A172 (cell line): ENCODE measurements around the gene CEP57. TPM values are rescaled to one million over a fixed set of nuclear protein-coding genes. Genes with fewer than 3 reads are reported as not detected.
"Not testable (repeated sequence)": the region's sequence is repeated elsewhere in the genome, so short reads cannot be mapped to it uniquely, and the experiment has no call there.

Experiments
- DNase-seq: peaks from one replicate; pipeline ENCODE4 v3.0.0-alpha.2; 2015; ENCODE audit warnings: low spot score
- total RNA-seq: library from RNA; depleted of rRNA; stranded (reverse); fragments of >200 nt; shearing (Covaris generic); gene quantifications from 2 replicates; pipeline ENCODE4 v1.2.3, GENCODE V29; 2014; rRNA removed

The CEP57 gene
- total RNA-seq, 1 experiment from 2014 or later, result 30.2 TPM

GRCh38 chr11:95854362-95854761 lies 64.1 kb downstream of the CEP57 start:
- DNase-seq, result not testable (repeated sequence)

- not testable (repeated sequence) for DNase-seq
Observed at GRCh38 chr11:95860024-95860423, 69.7 kb downstream of the CEP57 start.

- DNase-seq, result no peak
Observed at GRCh38 chr11:95863486-95864140, 73.3 kb downstream of the CEP57 start.

GRCh38 chr11:95867105-95867504 lies 76.8 kb downstream of the CEP57 start:
- no peak for DNase-seq

- not testable (repeated sequence) for DNase-seq
Observed at GRCh38 chr11:95870877-95871276, 80.6 kb downstream of the CEP57 start.

- DNase-seq, result peak; percentile 73
Observed at GRCh38 chr11:95877291-95877690, 87.0 kb downstream of the CEP57 start.

Other genes starting within 250 kb of the CEP57 start
- 5.8 and 9.6 TPM in 2 replicates for gene FAM76B, start 716 bp upstream of the CEP57 start, total RNA-seq
- gene MTMR2, start 133.6 kb downstream of the CEP57 start, total RNA-seq, result 18.1 and 21.8 TPM in 2 replicates